Jurkat, Clone E6-1 (cell line): ENCODE results near the gene ASCC1.
A peak's percentile ranks its signal among the peaks of the same experiment; 100 is the strongest.

Source experiments
- DNase-seq: peaks from one replicate; pipeline ENCODE4 v3.0.0-alpha.2; 2011; ENCODE audit warnings: low read depth, low spot score
- H3K4me3 ChIP-seq: 2 replicates; pipeline ENCODE4 v1.5.1; 2011; ENCODE audit warnings: mild to moderate bottlenecking, low read length, control low read depth, moderate library complexity

The ASCC1 gene

GRCh38 chr10:72092171-72092924 is 123.7 kb downstream of the ASCC1 start:
- no peak for DNase-seq
- no peak overlapping the region for H3K4me3 ChIP-seq

DNA sequence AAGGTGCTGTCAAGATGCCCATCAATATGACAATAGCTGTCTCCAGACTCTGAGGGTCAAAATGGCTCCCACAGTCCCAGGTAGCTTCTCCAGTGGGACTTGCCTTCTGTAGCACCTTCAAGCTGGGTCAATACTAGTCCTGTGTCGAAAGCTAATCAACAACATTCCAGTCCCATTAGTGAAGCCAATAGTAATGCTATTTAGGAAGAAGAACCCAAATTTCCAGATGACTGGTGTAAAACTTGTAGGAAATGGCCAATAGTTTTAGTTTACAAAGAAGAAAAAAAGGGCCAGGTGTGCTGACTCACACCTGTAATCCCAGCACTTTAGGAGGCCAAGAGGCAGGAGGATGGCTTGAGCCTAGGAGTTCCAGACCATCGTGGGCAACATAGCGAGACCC is 125.8 kb downstream of the ASCC1 start:
- no peak overlapping the region for H3K4me3 ChIP-seq
- DNase-seq, result no peak

GRCh38 chr10:72089618-72090017 is 126.5 kb downstream of the ASCC1 start:
- no peak overlapping the region for H3K4me3 ChIP-seq
- no peak for DNase-seq

- no peak for DNase-seq
- no peak overlapping the region for H3K4me3 ChIP-seq
These were observed 127.0 kb downstream of the ASCC1 start for GRCh38 chr10:72088889-72089575.

GRCh38 chr10:72087969-72088888 is 127.8 kb downstream of the ASCC1 start, which contains the start of gene SPOCK2:
Gene SPOCK2, minus strand, starts transcription at chr10:72088551. Its CDS starts 223 bp downstream, at chr10:72088328.
- peak within 1 kb of the TSS; percentile 34 for H3K4me3 ChIP-seq
- DNase-seq, result no peak

GRCh38 chr10:72087392-72087968 is 128.6 kb downstream of the ASCC1 start:
- DNase-seq, result no peak
- peak overlapping the region; percentile 34 for H3K4me3 ChIP-seq

- DNase-seq, result no peak
- H3K4me3 ChIP-seq, result peak overlapping the region; percentile 34
These were observed 129.3 kb downstream of the ASCC1 start for GRCh38 chr10:72086466-72087391.

GRCh38 chr10:72085864-72086465 is 130.1 kb downstream of the ASCC1 start:
- H3K4me3 ChIP-seq, result no peak overlapping the region
- no peak for DNase-seq

- DNase-seq, result no peak
- no peak overlapping the region for H3K4me3 ChIP-seq
These were observed 130.9 kb downstream of the ASCC1 start for GRCh38 chr10:72085166-72085565.

DNA sequence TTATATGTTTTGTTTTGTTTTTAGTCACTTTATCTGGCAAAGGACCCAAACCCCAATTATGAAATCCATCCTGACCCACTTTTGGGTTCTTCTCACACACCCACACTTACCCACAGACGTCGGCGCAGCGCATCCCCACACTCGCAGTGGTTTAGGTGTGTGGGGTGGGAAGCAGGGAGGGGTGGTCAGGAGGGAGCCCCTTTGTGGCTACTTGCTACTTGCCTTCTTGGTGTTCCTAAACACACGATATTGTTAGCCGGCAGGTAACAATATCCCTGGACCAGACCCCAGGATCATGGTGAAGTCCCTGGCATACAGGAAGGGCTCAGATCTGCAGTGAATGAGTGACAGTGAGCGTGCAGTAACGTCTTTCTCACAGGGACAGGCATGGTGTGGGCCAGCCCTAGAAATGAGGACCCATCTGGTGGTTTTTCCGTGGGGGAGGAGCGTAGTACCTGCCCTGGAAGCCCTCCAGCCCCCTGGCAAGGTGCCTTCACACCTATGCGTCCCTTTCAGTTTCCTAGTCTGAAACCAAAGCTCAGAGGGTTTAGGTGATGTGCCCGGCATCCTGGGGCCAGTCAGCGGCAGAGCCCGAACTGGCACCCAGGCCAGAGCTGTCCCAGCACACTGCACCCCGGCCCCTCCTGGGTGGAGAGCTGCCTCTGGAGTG is 132.2 kb downstream of the ASCC1 start:
- no peak for DNase-seq
- H3K4me3 ChIP-seq, result no peak overlapping the region

DNA sequence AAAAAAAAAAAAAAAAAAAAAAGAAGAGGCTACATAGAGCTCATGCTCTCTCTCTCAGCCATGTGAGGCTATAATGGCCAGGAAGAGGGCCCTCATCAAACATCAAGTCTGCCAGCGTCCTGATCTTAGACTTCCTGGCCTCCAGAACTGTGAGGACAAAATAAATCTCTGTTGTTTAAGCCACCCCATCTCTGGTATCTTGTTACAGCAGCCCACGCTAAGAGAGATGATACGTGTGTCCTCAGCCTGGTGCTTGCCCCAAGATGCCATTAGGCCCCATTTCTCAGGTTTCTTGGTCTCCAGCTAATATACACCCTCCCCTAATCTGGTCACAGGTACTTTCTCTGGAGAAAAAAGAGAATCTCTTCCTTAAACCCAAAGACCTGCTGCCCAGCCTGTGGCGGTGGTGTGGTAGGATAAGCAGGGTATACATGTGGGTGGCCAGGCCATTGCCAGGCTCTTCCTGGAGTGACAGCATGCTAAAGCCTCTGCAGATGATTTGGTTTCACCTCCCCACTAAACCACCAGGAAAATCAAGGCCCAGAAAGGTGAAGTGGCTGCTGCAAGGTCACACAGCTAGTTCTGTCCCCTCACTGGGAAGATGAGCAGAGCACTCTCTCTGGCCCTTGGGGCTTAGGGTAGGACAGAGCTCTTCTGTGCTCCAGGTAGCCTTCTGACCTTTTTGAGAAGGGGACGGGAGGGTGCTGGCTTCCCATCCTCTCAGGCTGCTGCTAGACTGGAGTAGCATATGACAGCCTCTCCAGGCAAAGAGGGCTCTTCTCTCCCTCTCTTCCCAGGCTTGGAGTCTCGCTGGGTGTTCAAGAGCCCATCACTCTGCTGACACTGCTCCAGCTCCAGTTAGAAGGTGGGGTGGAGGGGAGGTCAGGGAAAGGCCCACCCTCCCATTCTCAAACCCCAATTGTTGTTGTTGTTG is 133.0 kb downstream of the ASCC1 start:
- H3K4me3 ChIP-seq, result no peak overlapping the region

GRCh38 chr10:72081772-72082590 is 134.1 kb downstream of the ASCC1 start:
- H3K4me3 ChIP-seq, result no peak overlapping the region
- no peak for DNase-seq

More for the DNA sequence above, 133.0 kb downstream of the ASCC1 start:
- no peak for DNase-seq

- no peak for DNase-seq
- H3K4me3 ChIP-seq, result no peak overlapping the region
These were observed 134.9 kb downstream of the ASCC1 start for GRCh38 chr10:72081210-72081609.

- DNase-seq, result no peak
- H3K4me3 ChIP-seq, result no peak overlapping the region
These were observed 135.8 kb downstream of the ASCC1 start for GRCh38 chr10:72080042-72080975.
